NCI-H1417 treated with DMSO at 0.1 percent for 48 hours (cell line): ENCODE measurements around the gene FXYD4.

Source experiments
- DNase-seq: peaks from one replicate; lab custom pipeline; 2025; lab: John Stamatoyannopoulos, UW

Gene FXYD4

DNA sequence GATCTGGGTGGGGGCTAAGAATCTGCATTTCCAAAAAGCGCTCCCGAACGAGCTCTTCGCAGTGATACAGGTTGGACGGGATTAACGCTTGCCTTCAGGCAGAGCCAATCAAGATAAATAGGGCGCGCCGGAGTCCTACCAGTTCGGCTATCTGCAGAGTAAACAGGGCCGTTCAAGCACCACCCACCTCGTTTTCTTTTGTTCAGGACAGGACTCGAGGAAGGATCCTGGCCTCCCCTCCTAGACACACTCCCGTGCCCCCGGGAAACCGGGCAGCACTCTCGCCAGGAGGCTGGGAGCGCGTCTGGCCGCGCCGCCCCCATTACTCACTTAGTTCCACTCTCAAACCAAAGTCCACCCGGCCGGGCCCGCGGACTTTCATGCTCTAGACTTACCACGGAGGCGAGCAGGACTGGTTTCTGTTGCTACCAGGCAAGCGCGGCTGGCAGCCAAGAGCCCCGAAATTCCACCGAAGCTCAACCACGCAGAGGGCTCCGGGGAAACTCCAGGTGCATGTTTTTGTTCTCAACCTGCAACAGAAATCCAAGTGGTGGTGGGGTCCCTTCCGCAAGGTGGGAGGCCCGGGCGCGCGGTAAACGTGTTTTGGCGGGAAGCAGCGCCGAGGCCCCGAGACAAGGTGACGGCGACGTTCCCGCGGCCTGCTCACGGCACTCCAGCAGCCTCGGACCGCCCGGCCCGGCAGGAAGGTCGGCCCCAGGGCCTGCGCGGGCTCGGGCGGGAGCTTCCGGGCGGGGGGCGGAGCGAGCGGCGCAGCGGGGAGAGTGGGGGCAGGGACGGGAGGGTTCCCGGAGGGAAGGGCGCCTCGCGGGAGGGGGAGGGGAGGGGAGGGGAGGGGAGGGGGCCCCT, 24.9 kb downstream of the FXYD4 start:
- peak; percentile 10 for DNase-seq

DNA sequence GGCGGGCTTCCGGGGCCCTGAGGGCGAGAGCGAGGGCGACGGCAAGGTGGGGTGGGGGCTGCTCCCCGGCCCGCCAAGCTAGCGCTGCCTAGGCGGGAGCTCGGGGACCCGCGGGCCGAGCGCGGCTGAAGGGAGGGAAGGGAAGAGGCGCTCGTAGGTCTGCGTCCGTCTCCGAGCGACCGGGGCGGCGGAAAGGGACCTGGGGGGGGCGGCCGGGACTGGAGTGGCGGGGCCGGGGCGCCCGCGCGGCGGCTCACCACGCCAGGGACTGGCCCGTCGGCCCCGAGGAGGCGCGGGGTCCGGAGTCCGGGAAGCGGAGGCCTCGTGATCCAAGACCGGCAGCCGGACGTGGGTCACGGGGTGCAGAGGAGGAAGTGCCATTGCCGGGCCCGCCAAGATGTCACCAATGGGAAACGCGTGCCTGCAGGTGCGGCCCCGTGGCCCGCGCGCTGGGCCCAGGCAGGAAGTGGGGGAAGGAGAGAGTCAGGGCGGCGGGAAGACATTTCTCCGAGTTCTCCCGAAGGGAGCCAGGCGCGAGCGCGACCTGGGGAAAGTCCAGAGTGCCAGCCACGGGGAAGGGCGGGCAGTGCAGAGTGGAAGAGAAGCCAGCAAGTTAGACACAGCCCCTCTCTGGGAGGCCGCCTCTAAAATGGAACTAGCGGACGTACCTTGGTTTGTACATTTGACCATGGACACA, 25.6 kb downstream of the FXYD4 start:
- DNase-seq: no peak

DNA sequence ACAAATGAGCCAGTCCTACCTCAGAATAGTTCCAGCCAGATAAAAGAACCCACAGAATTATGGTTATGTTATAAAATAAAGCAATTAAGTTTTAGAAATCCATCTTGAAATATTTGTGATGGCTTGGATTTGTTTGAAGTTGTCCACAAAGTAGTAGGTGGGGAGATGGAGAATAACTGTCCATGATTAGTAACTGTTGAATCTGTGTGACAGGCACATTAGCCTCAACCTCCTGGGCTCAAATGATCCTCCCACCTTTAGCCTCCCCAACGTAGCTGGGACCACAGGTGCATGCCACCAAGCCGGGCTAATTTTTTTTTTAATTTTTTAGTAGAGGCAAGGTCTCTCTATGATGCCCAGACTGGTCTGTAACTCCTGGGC, 27.5 kb downstream of the FXYD4 start:
- DNase-seq: no peak

DNA sequence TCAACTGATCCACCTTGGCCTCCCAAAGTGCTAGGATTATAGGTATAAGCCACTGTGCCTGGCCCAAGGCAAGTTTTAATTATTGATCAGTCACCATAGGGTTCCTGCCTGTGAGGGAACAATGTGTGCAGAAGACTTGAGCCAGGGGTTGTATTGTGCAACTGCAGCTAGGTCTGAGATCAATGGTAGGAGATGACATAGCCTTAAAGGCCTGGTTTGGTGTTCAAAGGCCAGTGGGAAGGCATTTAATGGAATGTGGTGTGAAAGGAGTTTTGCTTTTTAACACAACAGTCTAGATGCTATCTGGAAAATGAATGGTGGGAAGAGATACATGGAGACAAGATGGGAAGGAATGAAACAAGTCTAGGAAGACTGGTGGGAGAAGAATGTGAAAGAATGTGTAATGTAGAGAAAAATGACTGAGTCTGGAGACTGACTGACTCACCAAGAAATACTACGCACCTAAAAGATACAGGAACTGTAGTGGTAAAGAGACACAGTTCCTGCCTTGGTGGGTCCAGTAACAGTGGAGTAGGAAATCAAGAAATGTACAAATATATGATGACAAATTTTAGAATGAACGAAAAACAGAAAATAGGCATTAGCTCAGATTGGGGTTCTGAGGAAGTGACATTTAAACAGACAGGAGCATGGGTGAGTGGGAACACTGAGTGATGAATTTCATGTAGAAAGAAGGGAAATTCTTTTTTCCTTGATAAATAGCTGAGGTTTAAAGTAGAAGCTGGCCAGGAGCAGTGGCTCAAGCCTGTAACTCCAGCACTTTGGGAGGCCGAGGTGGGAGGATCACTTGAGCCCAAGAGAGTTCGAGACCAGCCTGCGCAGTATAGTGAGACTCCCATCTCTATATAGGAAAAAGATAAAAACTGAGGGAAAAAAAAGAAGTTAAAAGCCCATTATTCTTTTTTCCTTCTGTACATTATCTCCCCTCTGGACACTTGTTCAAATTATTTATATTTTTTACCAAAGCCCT, 28.2 kb downstream of the FXYD4 start:
- DNase-seq: no peak

DNA sequence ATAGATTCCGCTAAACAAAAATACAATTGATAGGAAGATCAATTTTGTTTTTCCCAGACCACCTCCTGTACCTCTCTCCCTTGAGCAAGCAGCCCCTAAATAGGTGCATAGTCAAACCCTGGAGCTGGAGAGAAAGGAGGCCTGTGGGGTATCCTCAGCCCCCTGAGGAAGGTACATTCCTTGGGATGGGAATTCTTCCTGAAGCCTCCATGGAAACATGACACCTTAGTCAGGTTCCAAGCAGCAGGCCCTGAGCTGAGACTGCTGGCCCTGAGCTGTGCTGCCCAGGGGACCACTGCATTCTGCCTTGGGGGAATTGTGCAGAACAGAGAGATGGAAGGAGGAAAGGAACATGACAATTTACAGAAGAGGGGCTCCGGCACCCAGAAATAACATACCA, 30.2 kb downstream of the FXYD4 start:
- DNase-seq: no peak

DNA sequence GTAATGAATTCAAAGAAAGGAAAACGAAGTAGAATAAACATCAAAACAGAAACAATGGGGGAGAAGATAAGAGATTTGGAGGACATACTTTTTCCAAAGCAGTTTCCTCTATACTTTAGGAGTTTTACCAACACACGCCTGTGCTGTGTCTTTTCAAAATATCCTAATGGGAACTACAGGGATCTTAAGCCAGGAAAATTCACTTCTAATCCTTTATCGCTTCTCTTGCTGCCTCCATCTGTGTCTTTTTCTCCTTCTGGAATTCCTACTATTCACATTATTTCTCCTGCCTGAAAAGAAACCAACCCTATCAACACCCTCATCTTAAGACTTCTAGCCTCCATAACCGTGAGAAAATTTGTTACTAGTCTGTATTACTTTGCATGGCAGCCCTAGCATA, 30.7 kb downstream of the FXYD4 start:
- no peak for DNase-seq

DNA sequence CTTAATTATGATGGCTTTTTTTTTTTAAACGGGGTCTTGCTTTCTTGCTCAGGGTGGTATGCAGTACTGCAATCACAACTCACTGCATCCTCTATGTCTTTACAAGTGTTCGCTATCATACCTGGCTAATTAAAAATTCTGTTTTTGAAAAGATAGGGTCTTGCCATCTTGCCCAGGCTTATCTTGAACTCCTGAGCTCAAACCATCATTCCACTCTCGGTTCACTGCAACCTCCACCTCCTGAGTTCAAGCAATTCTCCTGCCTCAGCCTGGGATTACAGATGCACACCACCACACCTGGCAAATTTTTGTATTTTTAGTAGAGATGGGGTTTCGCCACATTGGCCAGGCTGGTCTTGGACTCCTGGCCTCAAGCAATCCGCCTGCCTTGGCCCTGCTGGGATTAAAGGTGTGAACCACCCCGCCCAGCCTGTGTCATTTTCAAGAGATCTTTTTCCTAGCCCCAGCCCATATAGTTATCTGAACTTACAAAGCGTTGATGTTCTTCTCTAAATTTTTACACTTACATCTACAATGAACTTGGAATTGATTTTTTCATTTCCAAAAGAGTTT, 31.5 kb downstream of the FXYD4 start:
- DNase-seq: no peak

DNA sequence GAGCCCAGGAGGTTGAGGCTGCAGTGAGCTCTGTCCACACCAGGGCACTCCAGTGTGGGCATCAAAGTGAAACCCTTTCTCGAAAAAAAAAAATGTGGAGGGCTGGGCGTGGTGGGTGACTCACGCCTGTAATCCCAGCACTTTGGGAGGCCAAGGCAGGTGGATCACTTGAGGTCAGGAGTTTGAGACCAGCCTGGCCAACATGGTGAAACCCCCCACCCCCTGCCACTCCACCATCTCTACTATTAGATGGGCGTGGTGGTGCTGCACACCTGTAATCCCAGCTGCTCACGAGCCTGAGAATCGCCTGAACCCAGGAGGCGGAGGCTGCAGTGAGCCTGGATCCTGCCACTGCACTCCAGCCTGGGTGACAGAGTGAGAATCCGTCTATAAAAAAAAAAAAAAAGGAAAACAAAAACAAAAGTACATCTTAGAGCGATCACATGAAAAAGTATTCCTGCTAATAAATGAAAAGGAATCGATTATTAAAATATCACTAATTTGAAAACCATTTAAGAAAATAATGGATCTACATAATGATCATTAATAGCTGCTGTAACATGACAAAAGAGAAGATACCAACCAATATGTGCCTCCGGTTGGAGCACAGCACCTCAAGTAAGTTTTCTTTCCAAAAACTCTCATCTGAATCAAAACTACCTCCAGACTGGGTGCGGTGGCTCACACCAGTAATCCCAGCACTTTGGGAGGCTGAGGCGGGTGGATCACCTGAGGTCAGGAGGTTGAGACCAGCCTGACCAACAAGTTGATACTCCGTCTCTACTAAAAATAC, 32.7 kb downstream of the FXYD4 start:
- no peak for DNase-seq

DNA sequence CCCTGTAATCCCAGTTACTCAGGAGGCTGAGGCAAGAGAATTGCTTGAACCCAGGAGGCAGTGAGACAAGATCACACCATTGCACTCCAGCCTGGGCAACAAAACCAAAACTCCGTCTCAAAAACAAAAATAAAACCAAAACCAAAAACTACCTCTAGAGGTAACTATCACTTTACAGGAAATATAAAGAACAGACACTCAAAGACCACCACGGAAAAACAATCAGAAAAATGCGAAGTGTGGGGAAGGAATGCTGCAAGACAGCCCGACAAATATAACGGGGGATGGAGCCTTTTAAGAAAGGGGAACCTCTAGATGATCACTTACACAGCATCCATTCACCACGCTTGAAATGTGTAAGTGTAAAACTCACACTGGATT, 33.3 kb downstream of the FXYD4 start:
- no peak for DNase-seq

DNA sequence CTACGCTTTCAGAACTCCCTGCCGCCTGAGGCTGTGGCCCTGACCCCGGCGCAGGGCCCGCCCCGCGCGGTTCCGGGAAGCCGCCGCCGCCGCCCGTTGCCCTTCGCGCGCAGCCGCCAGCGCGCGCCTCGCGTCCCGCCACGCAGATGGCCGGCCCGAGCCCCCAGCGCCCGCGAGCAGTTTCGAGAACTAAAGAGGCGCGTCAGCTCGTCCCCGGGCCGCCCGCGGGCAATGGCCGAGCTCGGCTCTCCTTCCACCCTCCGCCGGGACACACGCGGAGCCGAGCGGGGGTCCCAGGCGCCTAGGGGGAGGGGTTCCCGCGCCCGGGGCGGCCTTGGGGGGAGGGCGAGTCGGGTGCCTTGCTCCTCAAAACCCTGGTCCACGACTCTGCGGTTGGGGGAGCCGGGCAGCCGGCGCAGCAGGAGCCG, 35.7 kb downstream of the FXYD4 start:
- DNase-seq: no peak

DNA sequence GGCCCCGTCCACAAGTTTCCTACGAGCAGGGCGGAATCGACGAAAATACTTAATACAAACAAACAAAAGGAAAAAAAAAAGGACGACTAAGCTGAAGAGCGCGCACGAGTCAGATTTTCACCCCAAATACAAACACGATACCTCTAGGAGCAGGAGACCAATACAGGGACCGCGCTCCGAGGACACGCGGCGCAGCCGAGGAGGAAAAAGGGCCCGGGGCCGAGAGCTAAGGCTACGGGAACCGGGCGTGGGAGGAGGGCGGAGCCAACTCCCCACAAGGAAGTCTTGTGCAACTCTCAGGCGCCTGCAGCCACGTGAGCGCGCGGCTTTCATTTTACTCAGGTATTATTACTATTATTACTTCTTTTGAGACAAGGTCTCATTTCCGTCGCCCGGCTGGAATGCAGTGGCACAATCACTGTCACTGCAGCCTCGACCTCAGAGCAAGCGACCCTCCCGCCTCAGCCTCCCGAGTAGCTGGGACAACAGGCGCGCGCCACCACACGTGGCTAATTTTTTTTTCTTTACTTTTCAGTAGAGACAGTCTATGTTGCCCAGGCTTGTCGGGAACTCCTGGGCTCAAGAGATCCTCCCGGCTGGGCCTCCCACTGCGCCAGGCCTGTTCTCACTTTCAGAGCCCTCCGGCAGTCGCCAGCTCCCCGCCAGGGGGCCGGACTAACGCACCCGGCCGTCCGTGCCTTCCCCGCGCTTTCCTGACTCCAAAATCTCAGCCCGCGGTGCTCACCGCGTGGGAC, 36.3 kb downstream of the FXYD4 start:
- no peak for DNase-seq

DNA sequence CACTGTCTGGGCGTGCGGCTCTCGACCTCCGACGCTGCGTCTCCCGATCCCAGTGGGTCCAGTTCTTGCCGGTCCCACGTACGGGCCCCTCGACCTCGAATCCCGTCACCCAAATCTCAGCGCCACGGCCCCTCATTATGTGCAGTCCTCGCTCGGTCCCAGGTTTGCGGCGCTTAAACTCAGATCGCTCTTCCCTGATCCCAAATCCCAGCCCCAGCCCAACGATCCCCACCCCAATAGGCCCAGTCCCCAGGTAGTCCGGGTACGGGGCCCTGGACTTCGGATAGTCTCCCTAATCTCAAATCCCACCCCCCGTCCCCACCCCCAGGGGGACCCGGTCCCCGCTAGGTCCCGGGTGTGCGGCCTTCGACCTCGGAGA, 36.9 kb downstream of the FXYD4 start:
- no peak for DNase-seq

DNA sequence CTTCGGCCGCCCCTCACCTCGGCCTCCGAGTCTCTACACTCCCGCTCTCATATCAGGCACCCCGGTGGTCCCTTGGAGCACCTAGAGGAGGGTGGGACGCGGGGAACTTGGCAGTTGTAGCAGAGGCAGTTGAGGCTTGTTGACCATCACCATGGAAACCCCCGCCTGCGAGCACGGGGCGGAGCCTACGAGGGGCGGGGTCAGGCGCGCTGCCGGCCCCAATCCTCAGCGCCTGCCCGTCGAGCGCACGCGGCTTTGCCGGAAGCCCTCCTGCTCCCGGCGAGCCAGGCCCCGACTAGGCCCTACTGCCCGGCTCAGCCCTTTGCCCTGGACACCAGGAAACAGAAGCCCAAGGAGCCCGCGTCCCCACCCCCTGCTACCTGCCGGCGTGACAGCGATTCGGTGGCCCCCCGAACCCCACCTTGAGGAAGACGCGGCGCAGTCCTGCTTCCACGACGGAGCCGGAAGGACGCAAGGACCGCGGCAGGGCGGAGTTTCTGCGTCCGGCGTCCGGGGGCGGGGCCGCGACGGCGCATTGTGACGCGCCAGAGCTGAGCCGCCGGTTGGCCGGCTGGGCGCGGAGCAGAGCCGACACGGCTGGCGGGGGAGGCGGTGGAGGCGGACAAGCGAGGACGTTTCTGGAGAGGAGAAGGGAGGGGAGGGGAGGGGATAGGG, 37.4 kb downstream of the FXYD4 start, which contains the start of gene HNRNPF:
TSS of gene HNRNPF (minus strand) at position 477 of the 675 bp plus-strand sequence. CDS start 21,302 bp downstream, outside the sequence.
- peak; percentile 52 for DNase-seq

DNA sequence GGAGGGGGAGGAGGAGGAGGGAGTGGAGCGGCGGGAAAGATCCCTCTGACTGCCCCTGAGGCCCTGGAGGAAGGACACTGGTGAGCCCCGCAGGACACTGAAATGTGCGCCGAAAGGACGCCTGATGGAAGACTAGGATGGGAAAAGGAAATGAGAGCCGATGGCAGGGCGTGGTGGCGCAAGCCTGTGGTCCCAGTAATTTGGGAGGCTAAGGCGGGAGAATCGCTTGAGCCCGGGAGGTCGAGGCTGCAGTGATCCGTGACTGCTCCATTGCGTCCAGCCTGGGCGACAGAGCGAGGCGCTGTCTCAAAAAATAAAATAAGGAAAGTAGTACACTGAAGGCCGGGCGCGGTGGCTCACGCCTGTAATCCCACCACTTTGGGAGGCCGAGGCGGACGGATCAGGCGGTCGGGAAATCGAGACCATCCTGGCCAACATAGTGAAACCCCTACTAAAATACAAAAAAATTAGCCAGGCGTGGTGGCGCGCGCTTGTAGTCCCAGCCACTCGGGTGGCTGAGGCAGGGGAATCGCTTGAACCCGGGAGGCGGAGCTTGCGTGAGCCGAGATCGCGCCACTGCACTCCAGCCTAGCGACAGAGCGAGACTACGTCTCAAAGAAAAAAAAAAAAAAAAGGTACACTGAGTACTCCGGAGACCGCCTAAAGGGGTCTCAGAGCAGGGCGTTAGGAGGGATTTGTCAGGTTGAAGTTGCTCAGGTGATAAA, 38.1 kb downstream of the FXYD4 start:
- no peak for DNase-seq

DNA sequence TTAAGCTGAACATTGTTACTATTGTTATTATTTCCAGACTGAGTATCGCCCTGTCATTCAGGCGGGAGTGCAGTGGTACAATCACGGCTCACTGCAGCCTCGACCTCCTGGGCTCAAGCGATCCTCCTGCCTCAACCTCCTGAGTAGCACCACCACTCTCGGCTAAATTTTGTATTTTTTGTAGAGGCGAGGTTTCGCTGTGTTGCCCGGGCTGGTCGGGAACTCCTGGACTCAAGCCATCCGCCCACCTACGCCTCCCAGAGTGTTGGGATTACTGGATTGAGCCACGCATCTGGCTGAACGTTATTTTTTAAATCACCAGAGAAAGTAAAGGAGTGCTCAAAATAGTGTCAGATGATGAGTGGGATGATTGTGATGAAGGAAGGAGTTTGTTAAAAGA, 38.9 kb downstream of the FXYD4 start:
- no peak for DNase-seq

DNA sequence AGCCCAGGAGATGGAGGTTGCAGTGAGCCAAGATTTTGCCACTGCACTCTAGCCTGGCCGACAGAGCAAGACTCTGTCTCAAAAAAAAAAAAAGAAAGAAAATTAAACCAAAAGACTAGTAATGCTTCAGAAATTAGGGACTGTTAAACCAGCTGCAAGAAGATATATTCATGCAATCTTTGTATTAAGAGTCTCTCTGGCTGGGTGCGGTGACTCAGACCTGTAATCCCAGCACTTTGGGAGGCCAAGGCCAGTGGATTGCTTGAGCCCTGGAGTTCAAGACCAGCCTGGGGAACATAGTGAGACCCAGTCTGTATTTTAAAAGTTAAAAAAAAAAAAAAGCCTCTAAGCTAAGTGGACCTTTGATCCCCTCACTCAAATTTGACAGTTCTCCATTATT, 40.1 kb downstream of the FXYD4 start:
- DNase-seq: no peak

DNA sequence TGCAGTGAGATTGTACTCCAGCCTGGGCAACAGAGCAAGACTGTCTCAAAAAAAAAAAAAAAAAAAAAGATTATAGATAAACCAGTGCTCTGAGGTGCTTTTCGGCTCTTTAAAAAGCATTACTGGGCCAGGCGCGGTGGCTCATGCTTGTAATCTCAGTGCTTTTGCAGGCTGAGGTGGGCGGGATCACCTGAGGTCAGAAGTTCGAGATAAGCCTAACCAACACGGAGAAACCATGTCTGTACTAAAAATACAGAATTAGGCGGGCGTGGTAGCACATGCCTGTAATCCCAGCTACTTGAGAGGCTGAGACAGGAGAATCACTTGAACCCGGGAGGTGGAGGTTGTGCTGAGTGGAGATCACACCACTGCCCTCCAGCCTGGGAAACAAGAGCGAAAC, 44.1 kb downstream of the FXYD4 start:
- no peak for DNase-seq

DNA sequence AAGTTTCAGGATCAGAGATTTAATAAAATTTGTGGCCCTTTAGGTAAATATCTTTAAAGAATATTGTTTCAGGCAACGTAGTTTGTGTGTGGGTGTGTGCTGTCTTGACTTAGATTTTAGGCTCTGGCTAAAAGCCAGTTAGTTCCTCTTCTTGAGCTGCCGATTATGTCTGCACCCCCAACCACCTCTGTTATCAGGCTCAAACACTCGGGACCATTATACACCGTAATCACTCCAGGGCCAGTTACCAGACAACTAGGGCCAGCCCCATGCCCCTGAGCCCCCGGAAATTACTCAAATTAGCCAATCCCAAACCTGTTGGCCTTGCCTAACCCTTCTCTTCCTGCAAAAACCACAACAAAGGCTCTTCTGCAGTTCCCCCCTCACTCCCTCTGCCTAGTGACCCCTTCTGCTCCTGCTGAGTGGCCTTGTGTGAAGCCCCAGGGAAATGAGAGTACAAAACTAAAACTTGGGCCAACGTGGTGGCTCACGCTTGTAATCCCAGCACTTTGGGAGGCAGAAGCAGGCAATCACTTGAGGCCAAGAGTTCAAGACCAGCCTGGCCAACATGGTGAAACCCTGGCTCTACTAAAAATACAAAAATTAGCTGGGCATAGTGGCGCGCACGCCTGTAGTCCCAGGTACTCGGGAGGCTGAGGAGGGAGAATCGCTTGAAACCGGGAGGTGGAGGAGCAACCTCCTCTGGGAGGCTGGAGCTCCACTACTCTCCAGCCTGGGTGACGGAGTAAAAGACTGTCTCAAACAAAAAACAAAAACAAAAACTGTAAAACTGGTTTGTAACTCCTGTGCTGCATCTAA, 46.7 kb downstream of the FXYD4 start:
- DNase-seq: no peak
